SH-SY5Y (cell line): ENCODE results near the gene ENTR1.

Source experiments
- GATA2 ChIP-seq: IDR thresholded peaks from 2 replicates; pipeline ENCODE4 v1.6.1; 2011; ENCODE audit warnings: mild to moderate bottlenecking, low read depth, low read length
- GATA3 ChIP-seq: IDR thresholded peaks from 2 replicates; pipeline ENCODE4 v1.6.1; 2011; ENCODE audit warnings: low read depth, mild to moderate bottlenecking, low read length, moderate library complexity

Gene ENTR1

GRCh38 chr9:136381311-136381710 lies 29.1 kb downstream of the ENTR1 start:
- TF ChIP-seq GATA3: no peak

GRCh38 chr9:136380381-136380780 lies 30.0 kb downstream of the ENTR1 start:
- no peak for TF ChIP-seq GATA3
- no peak for TF ChIP-seq GATA2

- TF ChIP-seq GATA2 (no peak), GATA3 (no peak)
These were observed 30.5 kb downstream of the ENTR1 start for GRCh38 chr9:136379891-136380290.

GRCh38 chr9:136379401-136379800 lies 31.0 kb downstream of the ENTR1 start:
- TF ChIP-seq GATA3 (no peak), GATA2 (no peak)

GRCh38 chr9:136379003-136379287 lies 31.5 kb downstream of the ENTR1 start:
- TF ChIP-seq GATA2 (no peak), GATA3 (no peak)

- TF ChIP-seq GATA3: no peak
These were observed 32.0 kb downstream of the ENTR1 start for GRCh38 chr9:136378170-136379002.

GRCh38 chr9:136377341-136378169 lies 32.9 kb downstream of the ENTR1 start:
- no peak for TF ChIP-seq GATA3
- no peak for TF ChIP-seq GATA2

- TF ChIP-seq GATA3: no peak
These were observed 34.0 kb downstream of the ENTR1 start for GRCh38 chr9:136376457-136376856.

- TF ChIP-seq GATA3: no peak
- TF ChIP-seq GATA2: peak; percentile 45; the same call in 1 of the 2 replicates
These were observed 35.3 kb downstream of the ENTR1 start for GRCh38 chr9:136375096-136375495.

GRCh38 chr9:136374183-136374575 lies 36.2 kb downstream of the ENTR1 start:
- no peak for TF ChIP-seq GATA3
- TF ChIP-seq GATA2: no peak

GRCh38 chr9:136373300-136374182 lies 36.9 kb downstream of the ENTR1 start, which contains the start of gene CARD9:
Gene CARD9 (minus strand): TSS chr9:136373669. CDS start chr9:136372078, 1,591 bp downstream.
- TF ChIP-seq GATA2 (no peak), GATA3 (no peak)

GRCh38 chr9:136372561-136373299 lies 37.7 kb downstream of the ENTR1 start:
- TF ChIP-seq GATA2: no peak
- TF ChIP-seq GATA3: no peak

GRCh38 chr9:136372006-136372405 lies 38.4 kb downstream of the ENTR1 start:
- no peak for TF ChIP-seq GATA3
- TF ChIP-seq GATA2: no peak

- TF ChIP-seq GATA2 (no peak), GATA3 (no peak)
These were observed 38.9 kb downstream of the ENTR1 start for GRCh38 chr9:136371533-136371880.
